ENCODE data around the gene WDR64. TPM values are rescaled to one million over a fixed set of nuclear protein-coding genes. Genes with fewer than 3 reads are reported as not detected.

WDR64 gene
- polyA plus RNA-seq, 4 donors: 0.23 to 0.42 (median 0.33) TPM

Other genes with a start within 250 kb of the WDR64 start
- 100 to 1,000 TPM in 2 of 4 donors, 10 to 100 TPM in 2; 58.7 to 111 (median 99.0) TPM for gene FH, start 132.5 kb upstream of the WDR64 start, polyA plus RNA-seq (ENCODE audit: insufficient read length in 4 of 4)
- 10 to 100 TPM in 3 of 4 donors, under 1 TPM in 1; 0.59 to 23.4 (median 18.7) TPM for gene KMO, start 119.9 kb upstream of the WDR64 start, polyA plus RNA-seq (ENCODE audit: insufficient read length in 4 of 4)
- 10 to 100 TPM; 22.8 to 28.1 (median 24.8) TPM for gene CHML, start 11.9 kb upstream of the WDR64 start, polyA plus RNA-seq (ENCODE audit: insufficient read length in 4 of 4)
- 10 to 100 TPM; 21.1 to 50.5 (median 47.0) TPM for gene OPN3, start 11.9 kb upstream of the WDR64 start, polyA plus RNA-seq (ENCODE audit: insufficient read length in 4 of 4)
- gene EXO1, start 195.9 kb downstream of the WDR64 start, polyA plus RNA-seq (ENCODE audit: insufficient read length in 4 of 4): 10 to 100 TPM; 11.2 to 13.5 (median 12.7) TPM

Data from left renal pelvis (tissue), 4 donors.